Hepatocyte (in vitro differentiated cells): ENCODE results near the gene DOCK8. TPM values are rescaled to one million over a fixed set of nuclear protein-coding genes. Genes with fewer than 3 reads are reported as not detected.

Experiments used
- DNase-seq: peaks from one replicate; pipeline ENCODE4 v3.0.0-alpha.2; 2016; ENCODE audit warnings: low spot score
- H2AFZ ChIP-seq: fragments of 200-600 bp; sonication (generic); 2 replicates; pipeline ENCODE4 v1.6.0; 2016; ENCODE audit warnings: antibody characterized with exemption, mild to moderate bottlenecking
- H3K27ac ChIP-seq: fragments of 200-600 bp; sonication (generic); 2 replicates; pipeline ENCODE4 v1.5.1; 2016; ENCODE audit warnings: mild to moderate bottlenecking
- H3K27me3 ChIP-seq: fragments of 200-600 bp; sonication (generic); 2 replicates; pipeline ENCODE4 v1.6.1; 2016
- H3K36me3 ChIP-seq: fragments of 200-600 bp; sonication (generic); replicated peaks from 2 replicates; pipeline ENCODE4 v1.5.1; 2016; ENCODE audit warnings: low read depth; ENCODE audit not compliant: insufficient read depth
- H3K4me1 ChIP-seq: fragments of 200-600 bp; sonication (generic); 2 replicates; pipeline ENCODE4 v1.5.1; 2016; ENCODE audit warnings: mild to moderate bottlenecking, moderate library complexity; ENCODE audit not compliant: insufficient read depth
- H3K4me2 ChIP-seq: fragments of 200-600 bp; sonication (generic); 2 replicates; pipeline ENCODE4 v1.6.0; 2016
- H3K4me3 ChIP-seq: fragments of 200-600 bp; sonication (generic); 2 replicates; pipeline ENCODE4 v1.5.1; 2016; ENCODE audit warnings: mild to moderate bottlenecking
- H3K79me2 ChIP-seq: fragments of 200-600 bp; sonication (generic); 2 replicates; pipeline ENCODE4 v1.6.0; 2017; ENCODE audit warnings: mild to moderate bottlenecking
- H3K9me2 ChIP-seq: fragments of 200-600 bp; sonication (generic); replicated peaks from 2 replicates; pipeline ENCODE4 v1.6.0; 2017; ENCODE audit warnings: mild to moderate bottlenecking; ENCODE audit not compliant: insufficient read depth
- H3K9me3 ChIP-seq: fragments of 200-600 bp; sonication (generic); 2 replicates; pipeline ENCODE4 v1.5.1; 2016; ENCODE audit warnings: low read depth, mild to moderate bottlenecking
- H4K20me1 ChIP-seq: fragments of 200-600 bp; sonication (generic); 2 replicates; pipeline ENCODE4 v1.6.0; 2016; ENCODE audit warnings: mild to moderate bottlenecking; ENCODE audit not compliant: insufficient read depth, poor library complexity, severe bottlenecking
- EZH2 ChIP-seq: fragments of 200-600 bp; sonication (generic); IDR thresholded peaks from 2 replicates; pipeline ENCODE4 v1.6.1; 2016; ENCODE audit warnings: antibody characterized with exemption, mild to moderate bottlenecking, borderline replicate concordance
- EZH2phosphoT487 ChIP-seq: fragments of 200-600 bp; sonication (generic); IDR thresholded peaks from one replicate; pipeline ENCODE4 v1.6.1; 2018; ENCODE audit warnings: antibody characterized with exemption, mild to moderate bottlenecking, low read depth, moderate library complexity; ENCODE audit not compliant: unreplicated experiment, severe bottlenecking
- whole genome bisulfite sequencing: methylation state at CpG from one replicate; pipeline ENCODE4 v1.1.6; 2016; ENCODE audit warnings: low lambda C conversion rate; ENCODE audit errors: missing lambda C conversion rate; 5-methylcytosine and 5-hydroxymethylcytosine counted together
- polyA plus RNA-seq: library from polyadenylated mRNA; unstranded; fragments of >200 nt; fragmentation: Nextera tagmentation; extraction: Ambion mirVana; gene quantifications from 2 replicates; pipeline ENCODE4 v1.2.1, GENCODE V29; 2016
- total RNA-seq: library from RNA; depleted of rRNA; stranded (reverse); fragments of >200 nt; gene quantifications from 2 replicates; pipeline ENCODE4 v1.2.3, GENCODE V29; 2014
- TF ChIP-seq, protein P1 (sequence below): fragments of 200-600 bp; sonication (generic); IDR thresholded peaks from 2 replicates; pipeline ENCODE4 v1.5.1; 2016; ENCODE audit warnings: antibody characterized with exemption, mild to moderate bottlenecking; ENCODE audit not compliant: poor library complexity

DOCK8 gene
- total and polyA plus RNA-seq, 2 experiments from 2014 or later, result 6.5 to 6.6 TPM

DNA sequence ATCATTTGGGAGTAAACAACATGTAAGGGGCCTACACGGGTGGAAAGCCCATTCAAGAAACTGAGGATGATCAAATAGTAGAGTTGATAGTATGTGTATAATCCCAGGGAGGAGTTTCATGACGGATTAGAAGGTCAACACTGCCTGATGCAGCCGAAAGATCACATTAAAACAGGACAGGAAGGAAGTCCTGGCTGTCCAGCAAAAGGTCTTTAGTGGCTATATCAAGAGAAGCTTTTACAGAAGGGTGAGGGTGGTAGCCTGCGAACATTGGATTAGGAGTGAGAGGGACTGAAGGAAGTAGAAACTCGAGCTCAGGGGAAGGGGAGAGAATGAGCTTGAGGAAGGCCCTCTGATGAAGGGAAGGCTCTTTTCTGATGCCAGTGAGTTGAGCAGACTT lies 36.0 kb downstream of the DOCK8 start:
- 63% methylated on average over 5 of the region's 5 CpGs for WGBS
- no peaks in the 10 kb centered on the region for H3K36me3 ChIP-seq
- TF ChIP-seq EZH2, result no peak
- TF ChIP-seq, protein P1, sequence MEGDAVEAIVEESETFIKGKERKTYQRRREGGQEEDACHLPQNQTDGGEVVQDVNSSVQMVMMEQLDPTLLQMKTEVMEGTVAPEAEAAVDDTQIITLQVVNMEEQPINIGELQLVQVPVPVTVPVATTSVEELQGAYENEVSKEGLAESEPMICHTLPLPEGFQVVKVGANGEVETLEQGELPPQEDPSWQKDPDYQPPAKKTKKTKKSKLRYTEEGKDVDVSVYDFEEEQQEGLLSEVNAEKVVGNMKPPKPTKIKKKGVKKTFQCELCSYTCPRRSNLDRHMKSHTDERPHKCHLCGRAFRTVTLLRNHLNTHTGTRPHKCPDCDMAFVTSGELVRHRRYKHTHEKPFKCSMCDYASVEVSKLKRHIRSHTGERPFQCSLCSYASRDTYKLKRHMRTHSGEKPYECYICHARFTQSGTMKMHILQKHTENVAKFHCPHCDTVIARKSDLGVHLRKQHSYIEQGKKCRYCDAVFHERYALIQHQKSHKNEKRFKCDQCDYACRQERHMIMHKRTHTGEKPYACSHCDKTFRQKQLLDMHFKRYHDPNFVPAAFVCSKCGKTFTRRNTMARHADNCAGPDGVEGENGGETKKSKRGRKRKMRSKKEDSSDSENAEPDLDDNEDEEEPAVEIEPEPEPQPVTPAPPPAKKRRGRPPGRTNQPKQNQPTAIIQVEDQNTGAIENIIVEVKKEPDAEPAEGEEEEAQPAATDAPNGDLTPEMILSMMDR, result no peak
- no peak for TF ChIP-seq EZH2phosphoT487
- H3K79me2 ChIP-seq, result no peaks in the 10 kb centered on the region
- H3K27me3 ChIP-seq, result no peaks in the 10 kb centered on the region
- H2AFZ ChIP-seq, result no peak overlapping the region
- H3K27ac ChIP-seq, result no peak overlapping the region
- no peak for DNase-seq
- no peak overlapping the region for H3K4me2 ChIP-seq
- no peaks in the 10 kb centered on the region for H3K4me1 ChIP-seq
- no peak overlapping the region for H3K4me3 ChIP-seq
- H3K9me3 ChIP-seq, result no peaks in the 10 kb centered on the region
- peaks cover 2% of the 10 kb centered on the region for H4K20me1 ChIP-seq
- H3K9me2 ChIP-seq, result no peaks in the 10 kb centered on the region

DNA sequence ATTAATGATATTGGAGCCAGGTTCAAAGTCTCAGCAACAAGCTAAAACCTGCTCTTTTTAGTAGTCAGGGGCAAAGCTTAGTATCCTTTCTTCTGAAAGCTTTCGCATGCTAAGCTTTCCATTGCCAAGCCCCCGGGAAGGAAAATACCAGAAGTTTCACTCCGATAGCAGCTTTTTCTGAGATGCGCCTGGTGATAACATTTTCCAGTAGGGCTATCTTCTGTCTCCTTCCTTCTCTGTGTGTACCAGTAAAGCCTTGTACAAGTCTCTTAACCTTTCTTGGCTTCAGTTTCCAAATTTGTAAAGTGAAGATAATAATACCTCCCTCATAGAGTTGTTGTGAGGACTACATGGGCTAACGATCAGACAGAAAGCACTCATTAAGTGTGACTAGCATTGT lies 36.7 kb downstream of the DOCK8 start:
- Histone ChIP-seq H3K4me1 (no peaks in the 10 kb centered on the region), H2AFZ (no peak overlapping the region), H3K9me2 (no peaks in the 10 kb centered on the region), H3K36me3 (no peaks in the 10 kb centered on the region), H3K27me3 (no peaks in the 10 kb centered on the region), H3K4me2 (no peak overlapping the region), H3K79me2 (no peaks in the 10 kb centered on the region), H4K20me1 (peaks cover 2% of the 10 kb centered on the region), H3K4me3 (no peak overlapping the region), H3K9me3 (no peaks in the 10 kb centered on the region), H3K27ac (no peak overlapping the region)
- TF ChIP-seq, protein P1, result no peak
- TF ChIP-seq EZH2 (no peak), EZH2phosphoT487 (no peak)
- 78% methylated on average over 5 of the region's 5 CpGs for WGBS
- no peak for DNase-seq

DNA sequence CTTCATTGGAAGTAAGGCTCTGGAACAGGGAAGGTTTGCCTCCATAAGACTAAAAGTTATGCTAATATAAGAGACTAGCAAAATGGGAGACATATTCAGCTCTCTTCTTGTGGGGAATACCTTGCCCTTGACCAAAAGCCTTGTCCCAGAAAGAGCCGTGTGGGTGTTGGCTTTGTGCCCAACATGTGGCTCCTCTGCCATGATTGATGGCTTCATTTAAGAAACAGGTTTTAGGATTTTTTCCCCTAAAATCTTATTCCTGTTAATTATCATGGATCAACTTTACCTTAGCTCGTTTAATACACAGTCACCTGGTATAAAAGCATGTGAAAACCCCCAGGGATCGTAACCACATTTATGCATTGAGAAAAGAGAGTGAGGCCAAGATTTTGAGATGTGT lies 38.9 kb downstream of the DOCK8 start:
- no peaks in the 10 kb centered on the region for H3K9me3 ChIP-seq
- no peaks in the 10 kb centered on the region for H3K27me3 ChIP-seq
- no peak overlapping the region for H3K27ac ChIP-seq
- H3K9me2 ChIP-seq, result no peaks in the 10 kb centered on the region
- no peak overlapping the region for H3K4me2 ChIP-seq
- no peak overlapping the region for H2AFZ ChIP-seq
- TF ChIP-seq EZH2phosphoT487 (no peak), EZH2 (no peak)
- TF ChIP-seq, protein P1, result no peak
- H3K79me2 ChIP-seq, result no peaks in the 10 kb centered on the region
- peaks cover 2% of the 10 kb centered on the region for H4K20me1 ChIP-seq
- H3K4me3 ChIP-seq, result no peak overlapping the region
- DNase-seq, result no peak
- 83% methylated on average over 3 of the region's 3 CpGs for WGBS
- H3K4me1 ChIP-seq, result no peaks in the 10 kb centered on the region
- no peaks in the 10 kb centered on the region for H3K36me3 ChIP-seq

DNA sequence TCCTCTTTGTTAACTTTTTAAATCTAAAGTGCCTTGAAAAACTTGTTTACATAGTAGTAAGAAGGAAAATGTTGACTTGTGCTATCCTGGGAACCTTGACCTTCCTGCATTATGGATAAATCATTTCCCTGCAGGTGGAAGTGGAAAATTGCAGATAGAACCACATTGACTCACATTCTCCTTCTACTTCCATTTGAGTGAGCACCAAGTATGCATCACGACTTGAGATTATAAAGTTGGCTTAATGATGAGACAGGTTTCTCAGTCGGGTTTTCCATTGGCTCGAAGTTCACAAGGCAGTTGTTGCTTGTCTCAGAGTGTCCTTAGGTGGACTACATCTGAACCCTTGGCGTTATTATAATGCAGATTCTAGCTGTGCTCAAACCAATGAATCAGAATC lies 39.9 kb downstream of the DOCK8 start:
- H2AFZ ChIP-seq, result no peak overlapping the region

More for the DNA sequence above, 39.9 kb downstream of the DOCK8 start:
- no peak for DNase-seq
- TF ChIP-seq, protein P1, result no peak
- TF ChIP-seq EZH2phosphoT487, result no peak
- TF ChIP-seq EZH2, result no peak
- Histone ChIP-seq H3K4me3 (no peak overlapping the region), H3K27ac (no peak overlapping the region), H3K27me3 (no peaks in the 10 kb centered on the region), H3K79me2 (no peaks in the 10 kb centered on the region), H3K9me2 (no peaks in the 10 kb centered on the region), H3K4me1 (no peaks in the 10 kb centered on the region), H3K4me2 (no peak overlapping the region), H3K9me3 (no peaks in the 10 kb centered on the region), H4K20me1 (no peaks in the 10 kb centered on the region), H3K36me3 (no peaks in the 10 kb centered on the region)
- WGBS, result 85% methylated on average over 4 of the region's 4 CpGs
